IMR-90 (cell line): ENCODE measurements around the gene ZNF451. TPM values are rescaled to one million over a fixed set of nuclear protein-coding genes. Genes with fewer than 3 reads are reported as not detected.
"Not testable (repeated sequence)": the region's sequence is repeated elsewhere in the genome, so short reads cannot be mapped to it uniquely, and the experiment has no call there.

Experiments
- ATAC-seq: fragments of 200-7000 bp; cut with Tn5 transposase; 2 replicates; pipeline ENCODE4 v1.9.1; 2020; ENCODE audit warnings: low read depth, mild to moderate bottlenecking, moderate library complexity
- BruUV-seq: library from RNA; stranded (reverse); fragments of 400-500 nt; replicated peaks from 2 replicates; lab custom pipeline; 2021; lab: Mats Ljungman, UMichigan
- CTCF ChIA-PET: fragments of 300-600 bp; formaldehyde crosslinking; extraction: SDS; loops from one replicate; lab custom pipeline; 2021; ENCODE audit warnings: antibody characterized with exemption; lab: Yijun Ruan, JAX
- POLR2A ChIA-PET: fragments of 300-600 bp; sonication (Branson Sonifier 250); formaldehyde crosslinking; loops from one replicate; lab custom pipeline; 2022; ENCODE audit warnings: antibody characterized with exemption; ENCODE audit not compliant: unreplicated experiment; lab: Charles Lee
- DNase-seq: peaks from one replicate; pipeline ENCODE4 v3.0.0; 2013
- H2AFZ ChIP-seq: replicated peaks from 2 replicates; pipeline ENCODE3; 2013; ENCODE audit warnings: low read length, mild to moderate bottlenecking; ENCODE audit not compliant: poor library complexity
- H2AK5ac ChIP-seq: 2 replicates; pipeline ENCODE4 v1.6.1; 2013; ENCODE audit warnings: low read depth, low read length, inconsistent platforms
- H2AK9ac ChIP-seq: replicated peaks from 2 replicates; pipeline ENCODE3; 2013; ENCODE audit warnings: mild to moderate bottlenecking, low read depth, low read length, moderate library complexity; ENCODE audit not compliant: poor library complexity
- H2BK120ac ChIP-seq: 2 replicates; pipeline ENCODE4 v1.6.1; 2013; ENCODE audit warnings: low read depth, low read length, inconsistent platforms
- H2BK15ac ChIP-seq: 3 replicates; pipeline ENCODE4 v1.6.1; 2013; ENCODE audit warnings: low read depth, low read length, inconsistent platforms
- H2BK20ac ChIP-seq: 2 replicates; pipeline ENCODE4 v1.6.1; 2013; ENCODE audit warnings: low read depth, mild to moderate bottlenecking, inconsistent platforms, low read length, moderate library complexity
- H2BK5ac ChIP-seq: 2 replicates; pipeline ENCODE4 v1.6.1; 2013; ENCODE audit warnings: mild to moderate bottlenecking, low read depth, low read length, inconsistent platforms; ENCODE audit not compliant: poor library complexity, severe bottlenecking
- H3K14ac ChIP-seq: replicated peaks from 2 replicates; pipeline ENCODE4 v1.6.1; 2013; ENCODE audit warnings: low read depth, low read length, inconsistent platforms
- H3K18ac ChIP-seq: 2 replicates; pipeline ENCODE4 v1.6.1; 2013; ENCODE audit warnings: low read depth, low read length, control low read depth
- H3K23ac ChIP-seq: 2 replicates; pipeline ENCODE4 v1.6.1; 2013; ENCODE audit warnings: low read depth, low read length, inconsistent platforms
- H3K27ac ChIP-seq: 2 replicates; pipeline ENCODE4 v1.5.1; 2013; ENCODE audit warnings: mild to moderate bottlenecking, control low read depth, low read length; ENCODE audit not compliant: insufficient read depth
- H3K27me3 ChIP-seq: 2 replicates; pipeline ENCODE4 v1.6.1; 2013; ENCODE audit warnings: low read length; ENCODE audit not compliant: control insufficient read depth, insufficient read depth
- H3K36me3 ChIP-seq: 2 replicates; pipeline ENCODE4 v1.6.1; 2013; ENCODE audit warnings: low read length, mixed read lengths; ENCODE audit not compliant: control insufficient read depth, insufficient read depth
- H3K4ac ChIP-seq: 2 replicates; pipeline ENCODE4 v1.6.1; 2013; ENCODE audit warnings: low read depth, low read length, inconsistent platforms
- H3K4me1 ChIP-seq: 2 replicates; pipeline ENCODE4 v1.6.1; 2013; ENCODE audit warnings: low read length, mixed read lengths; ENCODE audit not compliant: control insufficient read depth, insufficient read depth
- H3K4me2 ChIP-seq: 2 replicates; pipeline ENCODE4 v1.6.1; 2013; ENCODE audit warnings: low read depth, mild to moderate bottlenecking, control low read depth, low read length, moderate library complexity
- H3K4me3 ChIP-seq: 2 replicates; pipeline ENCODE4 v1.5.1; 2013; ENCODE audit warnings: low read depth, mild to moderate bottlenecking, control low read depth, low read length, moderate library complexity; ENCODE audit not compliant: insufficient read depth
- H3K56ac ChIP-seq: 2 replicates; pipeline ENCODE4 v1.6.1; 2013; ENCODE audit warnings: low read length, inconsistent platforms; ENCODE audit not compliant: insufficient read depth; ENCODE audit errors: extremely low read depth
- H3K79me1 ChIP-seq, 2 experiments: 2 replicates each; pipeline ENCODE4 v1.6.1; 2013; ENCODE audit warnings: low read length in 2 of 2, inconsistent platforms in 1 of 2, low read depth in 1 of 2
- H3K9ac ChIP-seq: 2 replicates; pipeline ENCODE4 v1.6.1; 2013; ENCODE audit warnings: low read depth, low read length, control low read depth
- H3K9me1 ChIP-seq: 2 replicates; pipeline ENCODE4 v1.6.1; 2013; ENCODE audit warnings: low read length, inconsistent platforms; ENCODE audit not compliant: insufficient read depth
- H3K9me3 ChIP-seq: 2 replicates; pipeline ENCODE4 v1.6.1; 2013; ENCODE audit warnings: low read length; ENCODE audit not compliant: control insufficient read depth, insufficient read depth
- H4K20me1 ChIP-seq: 2 replicates; pipeline ENCODE4 v1.6.1; 2013; ENCODE audit warnings: low read length, inconsistent platforms; ENCODE audit not compliant: insufficient read depth
- H4K5ac ChIP-seq: 2 replicates; pipeline ENCODE4 v1.6.1; 2013; ENCODE audit warnings: mild to moderate bottlenecking, low read depth, low read length, control low read depth
- H4K8ac ChIP-seq, 2 experiments: 2 replicates each; pipeline ENCODE4 v1.6.1; 2013; ENCODE audit warnings: low read depth in 2 of 2, low read length in 2 of 2, control low read depth in 1 of 2, inconsistent platforms in 1 of 2
- H4K91ac ChIP-seq: 2 replicates; pipeline ENCODE4 v1.6.1; 2013; ENCODE audit warnings: low read depth, low read length, inconsistent platforms; ENCODE audit not compliant: insufficient read depth
- WGBS, 2 experiments: methylation state at CpG; one replicate each; pipeline versions ENCODE4 v1.1.5 to v1.1.7; 2013; ENCODE audit warnings: missing lambda C conversion rate in 2 of 2; ENCODE audit not compliant: insufficient read length in 1 of 2; ENCODE audit errors: extremely low coverage in 2 of 2; 5-methylcytosine and 5-hydroxymethylcytosine counted together
- dilution Hi-C: fragments of 300-500 bp; cut with HindIII; formaldehyde crosslinking; loops from one replicate; pipeline ENCODE4 v1.14.3; 2018; ENCODE audit warnings: low sequenced_read_pairs; ENCODE audit not compliant: unreplicated experiment
- in situ Hi-C: fragments of 300-500 bp; cut with MboI; formaldehyde crosslinking; loops from 3 replicates; pipeline ENCODE4 v1.14.3; 2019; ENCODE audit warnings: low sequenced_read_pairs, inconsistent platforms, mixed read lengths
- intact Hi-C: fragments of 100-400 bp; cut with micrococcal nuclease; formaldehyde crosslinking; loops from 2 replicates; pipeline ENCODE4 v1.10.0; 2022
- polyA plus RNA-seq, 3 experiments: library from polyadenylated mRNA; depleted of rRNA; stranded (reverse); fragments of >200 nt; gene quantifications; 2 replicates each; pipeline ENCODE4 v1.2.3, GENCODE V29; 2012; ENCODE audit warnings: low replicate concordance in 1 of 3
- total RNA-seq: library from RNA; depleted of rRNA; stranded (reverse); fragments of >200 nt; gene quantifications from 2 replicates; pipeline ENCODE4 v1.2.3, GENCODE V29; 2012

Gene ZNF451
- total and polyA plus RNA-seq, 2 of the 4 experiments (the other 2 are of a cell fraction): 10.0 to 48.6 TPM

DNA sequence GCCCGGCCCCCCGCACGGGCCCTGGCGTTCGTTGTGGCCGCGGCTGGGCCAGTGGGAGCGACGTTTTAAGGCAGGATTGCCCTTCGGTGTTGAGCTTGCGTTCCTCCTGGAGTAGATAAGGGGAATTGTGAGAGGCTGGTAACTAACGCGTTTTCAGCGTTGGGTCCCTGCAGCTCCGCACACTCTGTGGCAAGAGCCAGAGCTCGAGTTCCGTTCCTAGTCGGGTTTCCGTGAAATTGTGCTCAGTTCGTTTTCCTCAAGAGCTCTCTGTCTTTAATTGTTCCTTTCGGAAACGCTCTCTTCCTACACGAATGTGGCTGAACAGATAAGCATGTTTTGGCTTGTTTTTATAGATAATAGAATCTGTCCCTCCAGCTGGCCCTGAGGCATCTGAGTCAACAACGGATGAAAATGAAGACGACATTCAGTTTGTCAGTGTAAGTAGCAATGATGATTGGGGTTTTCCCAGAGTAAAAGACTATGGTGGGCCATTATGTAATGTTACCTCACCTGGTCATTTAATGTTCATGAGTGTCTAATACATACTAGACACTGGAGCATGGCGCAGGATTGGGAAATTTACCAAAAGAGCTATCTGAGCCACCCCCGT, 575 bp downstream of the ZNF451 start:
- H4K91ac ChIP-seq, H3K36me3 ChIP-seq, H2AFZ ChIP-seq, H2BK5ac ChIP-seq, H3K9me1 ChIP-seq, CTCF ChIA-PET, H2AK5ac ChIP-seq, H3K27me3 ChIP-seq, H3K4me1 ChIP-seq, H3K9me3 ChIP-seq, POLR2A ChIA-PET, H2AK9ac ChIP-seq, H3K4ac ChIP-seq, H2BK15ac ChIP-seq, DNase-seq, in situ Hi-C loops, ATAC-seq, dilution Hi-C loops, H4K8ac ChIP-seq, H2BK20ac ChIP-seq, H3K56ac ChIP-seq, H3K14ac ChIP-seq, H4K5ac ChIP-seq, H3K18ac ChIP-seq, intact Hi-C loops, H3K9ac ChIP-seq, H3K4me2 ChIP-seq, H3K27ac ChIP-seq, H2BK120ac ChIP-seq, H3K4me3 ChIP-seq, H3K23ac ChIP-seq: not testable (repeated sequence)
- no CpG with 5 or more reads among the region's 27 CpGs for WGBS, 2 experiments
- H4K20me1 ChIP-seq: peaks cover 34% of the 10 kb centered on the region
- BruUV-seq: TSS peak; percentile 52
- peaks cover 0 to 10% of the 10 kb centered on the region in 2 experiments; a peak in 2 of 4 replicates for H3K79me1 ChIP-seq

DNA sequence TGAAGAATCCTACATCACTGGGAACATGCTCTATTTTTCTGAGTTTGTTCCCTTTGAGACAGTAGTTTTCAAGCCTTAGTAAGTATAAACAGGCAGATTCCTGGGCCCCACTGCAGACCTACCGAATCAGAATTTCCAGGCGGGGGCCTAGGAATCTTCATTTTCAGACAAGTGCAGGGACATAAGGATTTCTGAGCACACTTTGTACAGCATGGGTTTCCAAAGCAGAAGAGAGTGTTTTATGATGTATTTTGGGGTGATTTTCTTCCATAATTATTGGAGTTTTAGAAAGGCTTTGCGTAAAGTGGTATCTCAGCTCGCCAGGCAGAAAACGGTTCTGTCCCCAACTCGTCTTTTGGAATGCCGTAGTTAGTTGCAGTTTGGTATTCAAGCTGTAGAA, 1.4 kb downstream of the ZNF451 start:
- H3K4me3 ChIP-seq: peak overlapping the region; percentile 4; the same call in 1 of the 2 replicates
- peaks cover 39% of the 10 kb centered on the region for H4K20me1 ChIP-seq
- H4K5ac ChIP-seq, DNase-seq, H3K4me1 ChIP-seq, H3K18ac ChIP-seq, dilution Hi-C loops, H2AK9ac ChIP-seq, H2AK5ac ChIP-seq, H3K14ac ChIP-seq, H3K36me3 ChIP-seq, in situ Hi-C loops, H2AFZ ChIP-seq, H3K9me3 ChIP-seq, H2BK15ac ChIP-seq, intact Hi-C loops, CTCF ChIA-PET, H2BK20ac ChIP-seq, H4K91ac ChIP-seq, H4K8ac ChIP-seq, H3K56ac ChIP-seq, H2BK120ac ChIP-seq, H3K27me3 ChIP-seq, ATAC-seq, BruUV-seq, POLR2A ChIA-PET, H3K4ac ChIP-seq, H3K27ac ChIP-seq, H2BK5ac ChIP-seq, H3K9ac ChIP-seq, H3K9me1 ChIP-seq: not testable (repeated sequence)
- 0 out of 2 replicates have a peak overlapping the region, but pooled peaks have one; percentile 3 for H3K23ac ChIP-seq
- WGBS, 2 experiments: 91% methylated on average over 5 of the region's 7 CpGs; no CpG with 5 or more reads in 1 of the 2 experiments
- peaks cover 0 to 14% of the 10 kb centered on the region in 2 experiments; a peak in 2 of 4 replicates for H3K79me1 ChIP-seq
- H3K4me2 ChIP-seq: peak overlapping the region; percentile 51
